Jurkat, Clone E6-1 (cell line): Measurements from ENCODE around the gene ZNF862.

Source experiments
- DNase-seq: peaks from one replicate; pipeline ENCODE4 v3.0.0-alpha.2; 2011; ENCODE audit warnings: low read depth, low spot score
- H3K4me3 ChIP-seq: 2 replicates; pipeline ENCODE4 v1.5.1; 2011; ENCODE audit warnings: mild to moderate bottlenecking, low read length, control low read depth, moderate library complexity

Gene ZNF862

GRCh38 chr7:149873074-149873969 is 35.1 kb downstream of the ZNF862 start, which contains the start of gene ATP6V0E2:
ATP6V0E2 (plus strand) TSS chr7:149873969; CDS start chr7:149874066, 97 bp downstream.
- DNase-seq: peak; percentile 84
- peak within 1 kb of the TSS; percentile 74 for H3K4me3 ChIP-seq

- no peak for DNase-seq
- H3K4me3 ChIP-seq: peak overlapping the region; percentile 74
These were observed 35.9 kb downstream of the ZNF862 start for GRCh38 chr7:149873970-149874643.

- peak overlapping the region; percentile 74 for H3K4me3 ChIP-seq
- no peak for DNase-seq
These were observed 36.5 kb downstream of the ZNF862 start for GRCh38 chr7:149874644-149875028.

GRCh38 chr7:149875396-149875795 is 37.2 kb downstream of the ZNF862 start:
- no peak overlapping the region for H3K4me3 ChIP-seq
- no peak for DNase-seq

GRCh38 chr7:149877890-149878522 is 39.8 kb downstream of the ZNF862 start:
- no peak for DNase-seq
- H3K4me3 ChIP-seq: no peak overlapping the region

GRCh38 chr7:149878523-149878921 is 40.3 kb downstream of the ZNF862 start:
- DNase-seq: no peak
- no peak overlapping the region for H3K4me3 ChIP-seq

- H3K4me3 ChIP-seq: no peak overlapping the region
- no peak for DNase-seq
These were observed 41.1 kb downstream of the ZNF862 start for GRCh38 chr7:149879271-149879743.

GRCh38 chr7:149879766-149880637 is 41.8 kb downstream of the ZNF862 start:
- no peak overlapping the region for H3K4me3 ChIP-seq
- DNase-seq: no peak

- H3K4me3 ChIP-seq: no peak overlapping the region
- DNase-seq: no peak
These were observed 42.6 kb downstream of the ZNF862 start for GRCh38 chr7:149880638-149881311.

- no peak for DNase-seq
- H3K4me3 ChIP-seq: no peak overlapping the region
These were observed 43.4 kb downstream of the ZNF862 start for GRCh38 chr7:149881328-149882247.

GRCh38 chr7:149882248-149883047 is 44.3 kb downstream of the ZNF862 start:
- no peak for DNase-seq
- no peak overlapping the region for H3K4me3 ChIP-seq

GRCh38 chr7:149883048-149883438 is 44.9 kb downstream of the ZNF862 start:
- no peak overlapping the region for H3K4me3 ChIP-seq
- no peak for DNase-seq

- no peak overlapping the region for H3K4me3 ChIP-seq
- peak; percentile 67 for DNase-seq
These were observed 45.3 kb downstream of the ZNF862 start for GRCh38 chr7:149883452-149883861.

- no peak for DNase-seq
- no peak overlapping the region for H3K4me3 ChIP-seq
These were observed 45.8 kb downstream of the ZNF862 start for GRCh38 chr7:149884016-149884415.

- H3K4me3 ChIP-seq: no peak overlapping the region
These were observed 46.4 kb downstream of the ZNF862 start for GRCh38 chr7:149884541-149884940.

GRCh38 chr7:149885191-149886017 is 47.2 kb downstream of the ZNF862 start:
- DNase-seq: no peak
- H3K4me3 ChIP-seq: no peak overlapping the region

More at GRCh38 chr7:149884541-149884940, 46.4 kb downstream of the ZNF862 start:
- no peak for DNase-seq
